Panc1 (cell line): ENCODE results near the gene CNOT3. TPM values are rescaled to one million over a fixed set of nuclear protein-coding genes. Genes with fewer than 3 reads are reported as not detected.

ENCODE experiments used
- ATAC-seq: fragments of 200-7000 bp; cut with Tn5 transposase; 2 replicates; pipeline ENCODE4 v1.9.1; 2020; ENCODE audit warnings: mild to moderate bottlenecking, moderate library complexity
- BruUV-seq: library from RNA; stranded (reverse); fragments of 400-500 nt; replicated peaks from 2 replicates; lab custom pipeline; 2021; lab: Mats Ljungman, UMichigan
- CTCF ChIA-PET: fragments of 300-600 bp; sonication (Branson Sonifier 250); formaldehyde crosslinking; loops from one replicate; lab custom pipeline; 2022; ENCODE audit warnings: antibody characterized with exemption; lab: Charles Lee
- POLR2A ChIA-PET: fragments of 300-600 bp; sonication (Branson Sonifier 250); formaldehyde crosslinking; loops from one replicate; lab custom pipeline; 2022; ENCODE audit warnings: antibody characterized with exemption; lab: Charles Lee
- DNase-seq: peaks from one replicate; pipeline ENCODE4 v3.0.0-alpha.2; 2010; ENCODE audit warnings: low read depth, low spot score
- H3K27ac ChIP-seq: 2 replicates; pipeline ENCODE4 v1.5.1; 2011; ENCODE audit warnings: mild to moderate bottlenecking, low read length, inconsistent platforms
- H3K27me3 ChIP-seq: fragments of 200-500 bp; sonication (Bioruptor generic); 2 replicates; pipeline ENCODE4 v1.6.0; 2014; ENCODE audit warnings: low read length, inconsistent platforms; ENCODE audit not compliant: control insufficient read depth, insufficient read depth
- H3K36me3 ChIP-seq: fragments of 200-500 bp; sonication (Bioruptor generic); 2 replicates; pipeline ENCODE4 v1.5.1; 2014; ENCODE audit warnings: inconsistent platforms, mild to moderate bottlenecking, low read length, moderate library complexity; ENCODE audit not compliant: control insufficient read depth, insufficient read depth
- H3K4me1 ChIP-seq: 2 replicates; pipeline ENCODE4 v1.5.1; 2011; ENCODE audit warnings: inconsistent platforms, mild to moderate bottlenecking, low read length, moderate library complexity; ENCODE audit not compliant: control insufficient read depth, insufficient read depth
- H3K4me3 ChIP-seq, 2 experiments: 2 replicates each; pipeline ENCODE4 v1.5.1; 2011 to 2012; ENCODE audit warnings: low read depth in 2 of 2, low read length in 2 of 2, mild to moderate bottlenecking in 2 of 2, inconsistent platforms in 1 of 2, moderate library complexity in 1 of 2
- H3K9me3 ChIP-seq: fragments of 200-500 bp; sonication (Bioruptor generic); 2 replicates; pipeline ENCODE4 v1.5.1; 2014; ENCODE audit warnings: low read depth, mild to moderate bottlenecking, inconsistent platforms, low read length, moderate library complexity; ENCODE audit not compliant: control insufficient read depth, insufficient read depth
- CTCF ChIP-seq: fragments of 450-650 bp; IDR thresholded peaks from 2 replicates; pipeline ENCODE4 v1.5.1; 2017; ENCODE audit warnings: mild to moderate bottlenecking
- POLR2AphosphoS5 ChIP-seq: IDR thresholded peaks from 2 replicates; pipeline ENCODE4 v1.6.1; 2012; ENCODE audit warnings: mild to moderate bottlenecking, low read depth, low read length, moderate library complexity
- REST ChIP-seq, 2 experiments: IDR thresholded peaks; 2 replicates each; pipeline ENCODE4 v1.6.1; 2011 to 2012; ENCODE audit warnings: low read depth in 2 of 2, control low read depth in 1 of 2, low read length in 1 of 2, mild to moderate bottlenecking in 1 of 2, moderate library complexity in 1 of 2; ENCODE audit not compliant: insufficient read depth in 1 of 2
- SIN3A ChIP-seq: IDR thresholded peaks from 2 replicates; pipeline ENCODE4 v1.6.1; 2012; ENCODE audit warnings: low read depth, mild to moderate bottlenecking, low read length, moderate library complexity, borderline replicate concordance; ENCODE audit not compliant: insufficient read depth
- TCF7L2 ChIP-seq: IDR thresholded peaks from 2 replicates; pipeline ENCODE4 v1.6.1; 2011; ENCODE audit warnings: mild to moderate bottlenecking, low read depth, low read length, inconsistent platforms
- in situ Hi-C: cut with HindIII; loops from 2 replicates; pipeline ENCODE4 v1.10.0; 2016; ENCODE audit warnings: low sequenced_read_pairs, low pct_unique_long_range_greater_than_20kb
- intact Hi-C: fragments of 100-400 bp; cut with micrococcal nuclease; formaldehyde crosslinking; loops from one replicate; pipeline ENCODE4 v1.10.0; 2022; ENCODE audit not compliant: unreplicated experiment
- total RNA-seq: library from RNA; stranded (reverse); gene quantifications from one replicate; pipeline ENCODE4 v1.2.1, GENCODE V29; 2021; ENCODE audit not compliant: unreplicated experiment

Gene CNOT3
- total RNA-seq, 1 experiment from 2014 or later = 111 TPM

GRCh38 chr19:54203151-54203611, 65.6 kb downstream of the CNOT3 start:
- H3K36me3 ChIP-seq = peaks cover 44% of the 10 kb centered on the region
- intact Hi-C loops = no loop called here
- in situ Hi-C loops = no loop called here
- no peaks in the 10 kb centered on the region for H3K27me3 ChIP-seq
- ATAC-seq (no peak), DNase-seq (no peak)
- peaks cover 64% of the 10 kb centered on the region for H3K4me1 ChIP-seq
- H3K4me3 ChIP-seq = peak overlapping the region; percentile 69 to 96
- CTCF ChIA-PET = no interaction called here
- H3K9me3 ChIP-seq = no peaks in the 10 kb centered on the region
- POLR2A ChIA-PET = interaction anchor here (0.6 kb wide), 1 partner anchor 16 kb away, joined by 3 read pairs; no protein-coding TSS in a partner anchor
- TF ChIP-seq CTCF = no peak
- TF ChIP-seq SIN3A = no peak
- TF ChIP-seq REST (IDR thresholded peaks at IDR 0.05; ENCODE audit: insufficient read depth in 1 of 2, low read depth in 2 of 2, low read length in 1 of 2) = no peak
- TF ChIP-seq TCF7L2 = no peak
- no peak for TF ChIP-seq POLR2AphosphoS5
- peak overlapping the region; percentile 95 for H3K27ac ChIP-seq
- BruUV-seq = no TSS peak

- ChIA-PET CTCF (interaction anchor here (0.6 kb wide), 1 partner anchor 186 kb away, joined by 3 read pairs; no protein-coding TSS in a partner anchor), POLR2A (interaction anchor here (0.5 to 1.0 kb wide), 4 partner anchors 9 to 381 kb away, joined by 3 to 8 read pairs (median 4); partner anchors contain the start of gene LENG8)
- Histone ChIP-seq H3K27me3 (no peaks in the 10 kb centered on the region), H3K27ac (0 out of 2 replicates have a peak overlapping the region, but pooled peaks have one; percentile 2), H3K4me3 (no peak overlapping the region; a peak in 1 of 4 replicates), H3K9me3 (no peaks in the 10 kb centered on the region), H3K4me1 (peaks cover 78% of the 10 kb centered on the region), H3K36me3 (peaks cover 44% of the 10 kb centered on the region)
- intact Hi-C loops = no loop called here
- in situ Hi-C loops = no loop called here
- DNase-seq (no peak), ATAC-seq (no peak)
- BruUV-seq = TSS peak; percentile 5
- TF ChIP-seq REST (IDR thresholded peaks at IDR 0.05; ENCODE audit: insufficient read depth in 1 of 2, low read depth in 2 of 2, low read length in 1 of 2) (no peak), TCF7L2 (no peak), SIN3A (no peak), POLR2AphosphoS5 (no peak), CTCF (no peak)
Measured at GRCh38 chr19:54204767-54205468, 67.4 kb downstream of the CNOT3 start.
